DND-41 (cell line): ENCODE data around the gene TCF12.

ENCODE experiments used
- ATAC-seq: fragments of 200-7000 bp; cut with Tn5 transposase; 3 replicates; pipeline ENCODE4 v1.9.1; 2021; ENCODE audit warnings: low read depth; ENCODE audit not compliant: insufficient read depth
- DNase-seq: peaks from one replicate; pipeline ENCODE4 v3.0.0-alpha.2; 2020
- H2AFZ ChIP-seq: 2 replicates; pipeline ENCODE4 v1.6.0; 2012; ENCODE audit warnings: low read depth, low read length
- H3K27ac ChIP-seq: 2 replicates; pipeline ENCODE4 v1.5.1; 2012; ENCODE audit warnings: low read length, inconsistent platforms
- H3K27me3 ChIP-seq: fragments of 200-600 bp; sonication (generic); 2 replicates; pipeline ENCODE4 v1.6.0; 2012; ENCODE audit warnings: low read length, mild to moderate bottlenecking, inconsistent platforms; ENCODE audit not compliant: insufficient read depth, poor library complexity
- H3K36me3 ChIP-seq: 2 replicates; pipeline ENCODE4 v1.5.1; 2012; ENCODE audit warnings: low read length, inconsistent platforms; ENCODE audit not compliant: insufficient read depth
- H3K4me1 ChIP-seq: 2 replicates; pipeline ENCODE4 v1.5.1; 2012; ENCODE audit warnings: mild to moderate bottlenecking, low read length; ENCODE audit not compliant: insufficient read depth
- H3K4me2 ChIP-seq: 2 replicates; pipeline ENCODE4 v1.6.0; 2012; ENCODE audit warnings: mild to moderate bottlenecking, moderate library complexity, low read length, inconsistent platforms; ENCODE audit not compliant: insufficient read depth
- H3K4me3 ChIP-seq, 2 experiments: fragments of 200-600 bp in 1 of 2; shearing (Covaris generic) in 1 of 2; 2 replicates each; pipeline ENCODE4 v1.5.1; 2012 to 2016; ENCODE audit warnings: inconsistent platforms in 2 of 2, low read length in 2 of 2, mild to moderate bottlenecking in 2 of 2, low read depth in 1 of 2, moderate library complexity in 1 of 2
- H3K79me2 ChIP-seq: 2 replicates; pipeline ENCODE4 v1.6.0; 2012; ENCODE audit warnings: low read length, inconsistent platforms; ENCODE audit not compliant: insufficient read depth
- H3K9ac ChIP-seq: 2 replicates; pipeline ENCODE4 v1.6.0; 2012; ENCODE audit warnings: low read depth, mild to moderate bottlenecking, inconsistent platforms, low read length, moderate library complexity
- H3K9me3 ChIP-seq: 2 replicates; pipeline ENCODE4 v1.5.1; 2012; ENCODE audit warnings: low read length, moderate library complexity, mild to moderate bottlenecking, inconsistent platforms; ENCODE audit not compliant: insufficient read depth, severe bottlenecking
- H4K20me1 ChIP-seq: 2 replicates; pipeline ENCODE4 v1.6.0; 2012; ENCODE audit warnings: low read length; ENCODE audit not compliant: insufficient read depth
- EZH2 ChIP-seq: IDR thresholded peaks from 3 replicates; pipeline ENCODE4 v1.6.1; 2012; ENCODE audit warnings: borderline replicate concordance, low read depth, mild to moderate bottlenecking, moderate library complexity, low read length, inconsistent platforms; ENCODE audit not compliant: severe bottlenecking
- TF ChIP-seq, protein P1 (sequence below): IDR thresholded peaks from 2 replicates; pipeline ENCODE4 v1.5.1; 2012; ENCODE audit warnings: borderline replicate concordance, low read length, moderate library complexity, mild to moderate bottlenecking; ENCODE audit not compliant: poor library complexity, severe bottlenecking; ENCODE audit errors: extremely low read depth

Gene TCF12

DNA sequence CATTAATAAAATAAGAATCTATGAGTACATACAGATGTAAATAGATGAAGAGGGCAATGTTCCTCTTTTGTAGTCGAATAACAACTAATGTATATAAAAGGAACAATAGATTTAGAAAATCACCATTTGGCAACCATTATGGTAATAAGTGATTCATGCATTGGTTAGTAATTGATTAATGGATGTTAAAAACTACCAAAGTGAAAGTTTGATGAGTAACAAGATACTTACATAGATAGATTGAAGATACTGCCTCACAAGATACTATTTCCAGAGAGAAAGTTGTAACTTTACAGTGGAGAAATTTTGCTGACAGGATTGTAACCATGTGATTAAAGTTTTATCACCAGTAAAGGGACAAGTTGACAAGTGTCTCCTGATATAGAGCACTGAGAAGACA, 55.0 kb downstream of the TCF12 start:
- Histone ChIP-seq H3K4me3 (no peak overlapping the region), H4K20me1 (peaks cover 51% of the 10 kb centered on the region), H3K4me2 (peak overlapping the region; percentile 12), H3K79me2 (peaks cover 99% of the 10 kb centered on the region), H3K27ac (peak overlapping the region; percentile 28), H3K4me1 (peaks cover 59% of the 10 kb centered on the region), H2AFZ (no peak overlapping the region), H3K27me3 (no peaks in the 10 kb centered on the region), H3K36me3 (no peaks in the 10 kb centered on the region), H3K9me3 (no peaks in the 10 kb centered on the region), H3K9ac (no peak overlapping the region)
- ATAC-seq (no peak), DNase-seq (no peak)
- TF ChIP-seq EZH2: no peak
- TF ChIP-seq, protein P1, sequence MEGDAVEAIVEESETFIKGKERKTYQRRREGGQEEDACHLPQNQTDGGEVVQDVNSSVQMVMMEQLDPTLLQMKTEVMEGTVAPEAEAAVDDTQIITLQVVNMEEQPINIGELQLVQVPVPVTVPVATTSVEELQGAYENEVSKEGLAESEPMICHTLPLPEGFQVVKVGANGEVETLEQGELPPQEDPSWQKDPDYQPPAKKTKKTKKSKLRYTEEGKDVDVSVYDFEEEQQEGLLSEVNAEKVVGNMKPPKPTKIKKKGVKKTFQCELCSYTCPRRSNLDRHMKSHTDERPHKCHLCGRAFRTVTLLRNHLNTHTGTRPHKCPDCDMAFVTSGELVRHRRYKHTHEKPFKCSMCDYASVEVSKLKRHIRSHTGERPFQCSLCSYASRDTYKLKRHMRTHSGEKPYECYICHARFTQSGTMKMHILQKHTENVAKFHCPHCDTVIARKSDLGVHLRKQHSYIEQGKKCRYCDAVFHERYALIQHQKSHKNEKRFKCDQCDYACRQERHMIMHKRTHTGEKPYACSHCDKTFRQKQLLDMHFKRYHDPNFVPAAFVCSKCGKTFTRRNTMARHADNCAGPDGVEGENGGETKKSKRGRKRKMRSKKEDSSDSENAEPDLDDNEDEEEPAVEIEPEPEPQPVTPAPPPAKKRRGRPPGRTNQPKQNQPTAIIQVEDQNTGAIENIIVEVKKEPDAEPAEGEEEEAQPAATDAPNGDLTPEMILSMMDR: no peak

DNA sequence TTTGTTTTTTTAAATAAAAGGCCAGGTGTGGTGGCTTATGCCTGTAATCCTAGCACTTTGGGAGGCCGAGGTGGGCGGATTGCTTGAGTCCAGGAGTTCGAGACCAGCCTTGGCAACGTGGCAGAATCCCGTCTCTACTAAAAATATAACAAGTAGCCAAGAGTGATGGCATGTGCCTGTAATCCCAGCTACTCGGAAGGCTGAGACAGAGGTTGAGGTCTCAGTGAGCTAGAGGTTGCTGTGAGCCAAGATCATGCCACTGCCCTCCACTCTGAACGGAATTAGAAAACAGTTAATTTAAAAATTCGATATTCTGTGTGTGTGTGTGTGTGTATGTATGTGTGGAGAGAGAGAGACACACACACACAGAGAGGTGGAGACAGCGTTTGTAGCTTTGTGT, 58.8 kb downstream of the TCF12 start:
- Histone ChIP-seq H3K4me3 (no peak overlapping the region), H3K36me3 (no peaks in the 10 kb centered on the region), H3K4me2 (no peak overlapping the region), H3K9me3 (no peaks in the 10 kb centered on the region), H2AFZ (no peak overlapping the region), H3K27ac (no peak overlapping the region), H3K79me2 (peaks cover 100% of the 10 kb centered on the region), H3K4me1 (peaks cover 25% of the 10 kb centered on the region), H4K20me1 (peaks cover 49% of the 10 kb centered on the region), H3K9ac (no peak overlapping the region), H3K27me3 (no peaks in the 10 kb centered on the region)
- TF ChIP-seq EZH2: no peak
- DNase-seq (no peak), ATAC-seq (no peak)

DNA sequence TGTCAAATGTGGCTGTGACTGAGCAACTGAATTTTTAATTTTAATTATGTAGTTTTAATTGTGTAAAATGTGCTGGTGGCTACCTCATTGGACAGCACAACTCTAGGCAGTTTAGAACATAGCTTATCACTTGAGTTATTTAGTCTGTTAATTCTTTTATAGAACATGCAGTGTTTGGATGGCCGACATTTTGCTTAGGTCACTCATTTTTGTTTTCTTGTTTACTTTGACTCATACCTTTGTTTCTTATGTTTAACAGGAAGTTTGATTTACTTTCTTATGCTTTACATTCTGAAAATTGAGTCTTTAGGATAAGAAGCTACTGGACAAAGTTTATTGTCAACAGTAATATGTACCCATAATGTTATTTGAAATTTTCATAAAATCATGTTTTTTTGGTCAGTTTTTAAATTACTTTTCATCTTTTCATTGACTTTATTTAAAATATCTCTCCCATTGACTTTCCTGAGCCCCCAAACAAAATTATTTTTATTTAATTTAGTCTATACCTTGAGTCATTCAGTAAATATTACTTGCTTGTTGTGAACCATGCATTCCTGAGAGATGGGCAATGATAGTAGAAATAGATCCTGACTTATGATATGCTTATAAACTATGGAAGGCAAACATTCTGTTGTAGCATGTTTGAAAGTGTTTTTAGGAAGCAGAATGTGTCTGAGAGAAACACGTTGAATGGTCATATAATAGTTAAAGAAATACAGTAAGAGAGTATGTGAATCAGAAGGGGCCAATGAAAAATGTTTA, 60.6 kb downstream of the TCF12 start:
- Histone ChIP-seq H3K4me2 (no peak overlapping the region), H3K27ac (no peak overlapping the region)

DNA sequence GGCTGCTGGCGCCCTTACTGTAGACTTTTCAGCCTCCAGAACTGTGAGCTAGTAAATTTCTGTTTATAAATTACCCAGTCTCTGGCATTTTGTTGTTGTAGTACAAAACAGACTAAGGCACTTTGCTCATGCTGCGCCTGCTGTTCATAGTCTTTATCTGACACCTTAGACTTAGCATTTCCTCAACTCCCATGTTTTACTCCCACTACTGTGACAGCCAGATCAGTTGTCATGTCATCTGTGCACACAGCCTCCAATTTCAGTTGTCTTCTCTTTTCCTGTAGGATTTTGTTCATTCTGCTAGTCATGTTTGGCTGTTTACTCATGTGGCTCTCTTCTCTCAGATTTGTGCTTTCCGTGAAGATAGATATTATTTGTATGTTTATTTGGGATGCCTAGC, 62.0 kb downstream of the TCF12 start:
- TF ChIP-seq, protein P1: no peak
- no peak for TF ChIP-seq EZH2
- peaks cover 46% of the 10 kb centered on the region; the same call in 1 of the 2 replicates for H4K20me1 ChIP-seq
- H3K9ac ChIP-seq: no peak overlapping the region
- H3K4me3 ChIP-seq: no peak overlapping the region
- no peaks in the 10 kb centered on the region for H3K9me3 ChIP-seq
- H3K36me3 ChIP-seq: no peaks in the 10 kb centered on the region
- ATAC-seq: no peak
- H3K27ac ChIP-seq: no peak overlapping the region; the same call in 1 of the 2 replicates
- peaks cover 5% of the 10 kb centered on the region for H3K4me1 ChIP-seq
- H3K79me2 ChIP-seq: peaks cover 100% of the 10 kb centered on the region
- no peaks in the 10 kb centered on the region for H3K27me3 ChIP-seq
- no peak for DNase-seq
- no peak overlapping the region for H2AFZ ChIP-seq
- H3K4me2 ChIP-seq: no peak overlapping the region

More for the DNA sequence above, 60.6 kb downstream of the TCF12 start:
- Histone ChIP-seq H3K9ac (no peak overlapping the region), H3K9me3 (no peaks in the 10 kb centered on the region), H3K79me2 (peaks cover 100% of the 10 kb centered on the region), H2AFZ (no peak overlapping the region), H4K20me1 (peaks cover 34% of the 10 kb centered on the region; the same call in 1 of the 2 replicates), H3K4me3 (no peak overlapping the region), H3K4me1 (peaks cover 11% of the 10 kb centered on the region), H3K27me3 (no peaks in the 10 kb centered on the region), H3K36me3 (no peaks in the 10 kb centered on the region)
- no peak for TF ChIP-seq EZH2
- TF ChIP-seq, protein P1: no peak
- DNase-seq (no peak), ATAC-seq (no peak)
